Measurements from ENCODE around the gene FAM118B.
A peak's percentile ranks its signal among the peaks of the same experiment; 100 is the strongest.

FAM118B gene

DNA sequence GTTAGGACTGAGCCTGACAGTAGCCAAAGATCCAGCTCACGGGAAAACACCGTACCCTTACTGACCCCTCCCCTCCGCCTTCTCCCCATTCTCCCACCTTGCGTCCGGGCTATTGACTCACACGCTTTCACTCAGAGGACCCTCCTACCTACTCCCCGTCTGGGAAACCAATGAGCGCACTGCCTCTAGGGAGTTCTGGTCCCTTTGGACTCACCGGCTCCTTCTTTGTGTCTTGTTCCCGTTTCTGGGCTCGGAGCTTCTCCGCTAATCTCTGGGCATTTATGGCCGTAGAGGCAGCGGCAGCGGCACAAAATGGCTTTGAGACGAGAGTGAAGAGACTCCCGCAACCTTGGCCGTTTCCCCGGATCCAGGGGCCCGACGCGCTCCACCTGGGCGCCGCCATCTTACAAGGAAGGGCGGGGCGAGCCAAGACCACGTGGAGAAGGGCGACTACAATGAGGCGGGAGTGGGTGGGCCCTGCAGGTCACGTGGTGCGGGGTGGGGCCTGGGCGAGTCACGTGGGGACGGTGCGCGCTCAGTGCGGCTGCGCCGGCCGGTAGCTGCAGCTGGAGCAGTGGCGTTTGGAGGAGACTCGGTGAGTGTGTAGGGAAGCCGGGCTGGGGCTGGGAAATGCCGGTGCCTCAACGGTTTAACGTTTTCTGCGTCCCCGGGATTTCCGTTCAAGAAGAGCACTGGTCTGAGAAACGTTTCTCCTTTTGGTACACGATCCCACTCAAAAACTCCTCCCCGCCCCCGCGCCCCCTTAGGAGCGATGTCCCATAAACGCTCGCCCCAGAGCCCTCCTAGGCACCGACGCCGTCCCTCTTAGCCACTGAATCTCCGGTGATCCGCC, at the start of gene FAM118B, which contains the start of gene RPUSD4:
TSS of gene FAM118B (plus strand) at position 547 of the 853 bp plus-strand sequence. CDS start 23,220 bp downstream, outside the sequence.
TSS of gene RPUSD4 (minus strand) at position 415 of the 853 bp plus-strand sequence. CDS start at position 403, 12 bp downstream.
- peak; percentile 96 for DNase-seq

DNA sequence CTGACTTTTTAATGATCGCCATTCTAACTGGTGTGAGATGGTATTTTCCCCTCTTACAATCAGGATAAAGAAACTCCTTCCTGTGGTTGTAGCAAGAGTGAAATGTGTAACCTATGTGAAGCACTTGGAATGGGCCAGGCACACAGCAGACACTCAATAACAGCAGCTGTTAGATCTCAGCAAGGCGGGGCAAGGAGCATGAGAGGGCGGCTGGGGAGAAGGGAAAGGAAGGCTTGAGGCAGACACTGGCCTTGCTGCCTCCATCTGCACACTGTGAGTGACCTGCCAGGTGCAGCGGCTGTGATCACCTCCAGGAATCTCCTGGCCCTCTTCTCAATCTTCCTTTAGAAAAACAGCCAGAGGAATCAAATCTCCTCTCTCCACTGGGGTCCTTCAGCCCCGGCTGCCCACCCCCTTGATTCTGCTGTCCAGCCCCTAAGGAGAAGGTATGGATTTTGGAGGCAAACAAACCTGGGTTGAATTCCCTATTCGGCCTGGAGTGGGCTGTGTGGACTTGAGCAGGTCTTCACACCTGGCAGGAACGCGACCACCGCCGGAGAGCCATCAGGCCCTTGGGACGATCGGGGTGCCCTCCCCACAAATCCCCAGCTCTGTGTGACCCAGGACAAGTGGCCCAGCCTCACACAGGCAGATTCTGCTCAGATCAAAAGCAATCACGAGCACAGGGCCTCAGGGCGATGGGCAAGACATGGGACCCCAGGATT, 49.1 kb upstream of the FAM118B start:
- no peak for DNase-seq

- no peak for DNase-seq
Measured at GRCh38 chr11:126163074-126163700, 48.4 kb upstream of the FAM118B start.

DNA sequence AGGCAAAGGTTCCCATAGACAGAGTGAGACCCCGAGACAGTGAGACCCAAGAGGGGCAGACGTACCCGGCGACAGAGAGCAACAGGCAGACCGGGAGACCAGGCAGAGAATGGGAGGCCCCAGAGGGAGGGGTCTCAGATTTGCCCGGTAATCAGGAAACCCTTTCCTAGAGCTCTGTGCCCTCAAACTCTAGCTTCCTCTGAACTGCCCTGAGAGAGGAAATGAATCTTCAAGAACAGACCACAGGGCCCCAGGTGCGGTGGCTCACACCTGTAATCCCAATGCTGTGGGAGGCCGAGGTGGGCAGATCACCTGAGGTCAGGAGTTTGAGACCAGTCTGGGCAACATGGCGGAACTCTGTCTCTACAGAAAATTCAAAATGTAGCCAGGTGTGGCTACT, 47.8 kb upstream of the FAM118B start:
- no peak for DNase-seq

DNA sequence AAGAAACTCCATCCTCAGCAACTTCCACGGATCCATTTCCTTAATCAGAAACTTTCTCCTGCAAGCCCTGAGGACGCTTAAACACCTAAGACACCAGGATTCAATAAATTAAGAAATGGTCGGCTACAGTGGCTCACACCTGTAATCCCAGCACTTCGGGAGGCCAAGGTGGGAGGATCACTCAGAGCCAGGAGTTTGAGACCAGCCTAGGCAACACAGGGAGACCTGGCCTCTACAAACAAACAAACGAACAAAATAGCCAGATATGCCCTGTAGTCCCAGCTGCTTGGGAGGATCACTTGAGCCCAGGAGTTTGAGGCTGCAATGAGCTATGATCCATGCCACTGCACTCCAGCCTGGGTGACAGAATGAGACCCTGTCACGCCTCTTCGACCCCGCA, 46.8 kb upstream of the FAM118B start:
- no peak for DNase-seq

DNA sequence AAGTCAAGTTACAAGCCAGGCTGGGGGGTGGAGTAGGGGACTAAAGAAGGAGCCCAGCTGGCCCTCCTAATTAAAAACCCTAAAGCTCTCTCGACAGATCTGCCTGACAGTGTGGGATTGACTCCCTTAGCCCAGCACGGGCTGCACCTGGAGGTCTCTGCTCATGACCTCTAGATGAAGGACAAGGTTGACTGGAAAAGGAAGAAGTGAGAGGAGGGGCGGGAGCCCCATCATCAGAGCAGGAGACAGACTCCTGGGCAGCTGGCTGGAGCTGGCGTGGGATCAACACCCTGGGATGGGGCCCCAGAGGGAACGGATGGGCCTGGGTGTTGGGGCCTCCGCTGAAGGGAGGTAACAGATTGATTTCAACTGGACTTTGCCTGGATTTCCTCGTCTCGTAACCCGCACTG, 46.3 kb upstream of the FAM118B start:
- DNase-seq: no peak

DNA sequence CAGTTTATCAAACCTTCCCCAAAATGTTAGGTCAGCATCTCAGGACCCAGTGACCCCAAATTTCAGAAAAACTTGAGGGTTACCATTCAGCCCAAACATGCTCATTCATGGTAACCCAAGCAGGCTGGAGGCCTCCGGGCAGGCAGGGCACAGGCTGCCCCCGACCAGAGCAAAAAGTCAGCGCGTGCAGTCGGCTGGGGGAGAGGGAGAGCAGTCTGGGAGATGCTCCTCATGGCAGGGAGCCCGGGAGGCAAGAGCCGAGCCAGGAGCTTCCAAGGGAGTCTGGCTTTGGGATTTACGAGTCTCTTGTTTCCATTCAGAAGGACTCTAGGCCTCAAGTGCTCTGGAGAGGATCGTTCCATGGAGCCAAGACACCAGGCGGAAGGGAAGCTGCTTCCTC, 45.8 kb upstream of the FAM118B start:
- DNase-seq: no peak

DNA sequence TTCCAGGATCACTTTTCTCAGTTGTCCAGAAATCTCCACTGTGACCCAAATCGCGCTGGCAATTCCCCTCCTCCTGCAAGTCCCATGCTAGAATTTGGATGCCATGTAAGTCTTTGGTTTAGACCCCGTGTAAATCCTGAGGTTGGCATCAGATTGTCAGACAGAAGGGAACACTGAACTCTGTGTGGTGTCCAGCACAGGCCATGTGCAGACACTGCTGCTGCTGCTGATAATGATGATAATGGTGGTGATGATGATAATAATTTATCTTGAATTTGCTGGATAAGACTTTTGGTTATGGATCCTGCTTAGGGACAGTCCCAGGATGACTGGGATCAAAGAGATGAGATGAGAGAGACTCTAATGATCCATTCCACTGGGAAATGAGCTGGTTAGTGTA, 45.2 kb upstream of the FAM118B start:
- DNase-seq: no peak

- DNase-seq: no peak
Measured at GRCh38 chr11:126167488-126167887, 44.1 kb upstream of the FAM118B start.

DNA sequence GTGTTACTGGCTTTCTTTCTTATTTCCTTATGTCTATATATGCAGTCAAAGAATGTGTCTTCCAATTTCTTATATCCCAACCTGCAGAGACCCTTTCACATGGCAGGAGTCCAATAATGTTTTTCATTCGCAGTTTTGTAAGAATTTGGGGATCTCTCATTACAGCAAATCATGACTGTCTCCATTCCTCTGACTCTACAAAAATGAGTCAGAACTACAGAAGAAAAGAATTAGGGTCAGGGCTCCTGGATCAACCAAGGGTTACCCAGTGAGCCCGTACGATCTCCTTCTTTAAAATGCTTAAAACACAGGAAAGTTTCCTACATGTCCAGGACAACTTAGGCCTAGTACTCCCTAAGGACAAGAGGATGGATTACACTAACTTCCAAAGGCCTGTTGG, 42.3 kb upstream of the FAM118B start:
- DNase-seq: no peak

- DNase-seq: no peak
Measured at GRCh38 chr11:126172596-126173038, 39.0 kb upstream of the FAM118B start.

- DNase-seq: no peak
Measured at GRCh38 chr11:126173257-126173656, 38.3 kb upstream of the FAM118B start.

GRCh38 chr11:126174816-126175215, 36.8 kb upstream of the FAM118B start:
- no peak for DNase-seq

DNA sequence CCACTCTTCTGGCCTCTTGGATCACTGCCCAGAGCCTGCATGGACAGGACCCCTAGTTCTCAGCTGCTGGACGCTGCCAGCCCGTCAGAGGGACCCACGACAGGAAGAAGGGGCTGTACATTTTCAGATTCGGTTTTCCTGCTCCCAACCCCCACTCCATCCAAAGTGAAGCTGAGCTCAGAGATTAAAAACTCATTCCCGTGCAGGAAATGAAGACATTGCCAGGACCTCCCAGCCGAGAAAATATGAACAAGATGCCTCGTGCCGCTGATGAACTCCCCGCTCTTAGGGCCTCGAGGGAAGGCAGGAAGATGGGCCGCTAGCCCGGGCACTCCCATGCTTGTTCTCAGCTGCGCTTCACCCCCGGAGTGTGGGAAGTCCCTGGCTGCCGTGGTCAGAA, 36.2 kb upstream of the FAM118B start:
- no peak for DNase-seq

DNA sequence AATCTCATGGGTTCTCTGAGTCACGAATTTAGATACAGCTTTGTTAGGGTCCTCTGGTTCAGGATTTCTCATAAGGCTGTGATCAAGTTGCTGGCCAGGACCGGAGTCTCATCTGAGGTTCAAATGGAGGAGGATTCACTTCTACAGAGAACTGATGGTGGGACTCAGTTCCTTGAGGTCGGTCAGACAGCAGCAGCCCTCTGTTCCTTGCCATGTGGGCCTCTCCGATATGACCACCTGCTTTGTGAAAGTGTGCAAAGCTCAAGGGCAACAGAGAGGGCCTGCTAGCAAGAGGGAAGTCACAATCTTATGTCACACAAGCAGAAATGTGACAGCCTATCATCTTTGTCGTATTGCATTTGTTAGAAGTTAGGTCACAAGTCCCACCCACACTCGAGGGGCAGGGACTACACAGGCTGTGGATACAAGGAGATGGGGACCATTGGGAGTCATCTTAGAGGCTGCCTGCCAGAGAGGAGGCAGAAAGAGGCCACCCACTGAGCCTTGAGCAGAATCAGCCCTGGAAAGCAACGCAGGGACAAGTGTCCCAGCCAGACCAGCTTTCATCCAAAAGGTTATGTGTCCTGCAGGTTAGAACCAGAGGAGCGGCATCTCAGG, 34.6 kb upstream of the FAM118B start:
- no peak for DNase-seq

DNA sequence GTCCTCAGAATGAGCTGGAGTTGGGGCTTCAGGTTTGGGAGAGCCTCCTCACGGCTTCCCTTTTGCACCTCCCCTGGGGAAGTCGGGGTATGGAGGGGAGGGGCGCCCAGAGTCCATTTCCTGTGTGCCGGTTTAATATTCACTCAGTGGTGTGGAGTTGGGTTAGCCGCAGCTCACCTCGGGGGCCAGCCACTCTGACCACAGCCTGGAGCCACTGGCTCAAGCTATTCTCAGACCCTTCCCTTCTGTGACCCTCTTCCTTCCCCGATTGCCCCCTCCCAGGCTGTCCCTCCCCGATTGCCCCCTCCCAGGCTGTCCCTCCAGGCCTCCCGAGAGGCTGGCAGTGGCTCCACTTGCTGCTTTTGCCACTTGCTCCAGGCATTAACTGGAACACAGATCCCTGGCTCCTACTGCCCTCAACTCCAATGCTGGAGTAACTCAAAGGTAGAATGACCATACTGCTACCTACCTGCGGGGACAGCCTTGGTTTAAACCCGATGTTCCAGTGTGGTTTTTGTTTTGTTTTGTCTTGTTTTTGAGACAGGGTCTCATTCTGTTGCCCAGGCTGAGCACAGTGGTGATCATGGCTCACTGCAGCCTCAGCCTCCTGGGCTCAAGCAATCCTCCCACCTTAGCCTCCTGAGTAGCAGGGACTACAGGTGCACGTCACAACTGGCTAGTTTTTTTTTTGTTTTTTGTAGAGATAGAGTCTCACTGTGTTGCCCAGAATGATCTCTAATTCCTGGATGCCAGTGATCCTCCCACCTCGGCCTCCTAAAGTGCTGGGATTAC, 29.4 kb upstream of the FAM118B start:
- no peak for DNase-seq

DNA sequence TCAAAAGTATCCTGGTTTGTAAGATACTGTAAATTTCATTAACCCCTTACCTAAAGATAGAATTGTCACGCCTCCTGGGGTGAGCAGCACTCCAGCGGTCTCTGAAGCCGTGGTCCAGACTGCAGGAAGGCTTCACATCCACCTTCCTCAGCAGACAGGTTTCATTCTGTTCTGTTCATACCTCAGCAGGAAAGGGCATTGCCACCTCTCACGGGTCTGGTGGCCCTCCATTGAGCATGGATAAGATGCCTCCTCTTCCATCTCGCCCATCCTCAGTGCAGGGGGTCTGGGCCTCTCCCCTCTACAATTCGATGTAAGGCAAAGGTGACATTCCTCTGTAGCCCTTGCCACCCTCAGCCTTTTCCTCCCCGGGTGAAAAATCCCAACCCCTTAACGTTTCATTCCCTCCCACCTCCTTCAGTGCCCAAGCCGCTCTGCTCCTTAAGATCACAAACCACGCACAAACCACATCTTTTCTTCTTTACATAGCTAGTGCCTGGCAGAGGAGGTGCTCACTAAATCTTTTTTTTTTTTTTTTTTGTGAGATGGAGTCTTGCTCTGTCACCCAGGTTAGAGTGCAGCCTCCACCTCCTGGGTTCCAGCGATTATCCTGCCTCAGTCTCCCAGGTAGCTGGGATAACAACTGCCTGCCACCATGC, 28.7 kb upstream of the FAM118B start:
- DNase-seq: no peak

GRCh38 chr11:126185259-126186024, 26.1 kb upstream of the FAM118B start:
- DNase-seq: no peak

GRCh38 chr11:126186025-126186698, 25.4 kb upstream of the FAM118B start:
- DNase-seq: no peak

All from CD4-positive, alpha-beta T cell treated with Interleukin-4 for 4 hours (primary cell).